Activated CD8-positive, alpha-beta memory T cell treated with anti-CD3 and anti-CD28 coated beads for 1 hour (primary cell): ENCODE measurements around the gene EDNRA.

ENCODE experiments used
- DNase-seq, 2 donors: peaks; one replicate each; pipeline ENCODE4 v3.0.0-alpha.2; 2020; ENCODE audit warnings: low read depth in 1 of 2; ENCODE audit errors: extremely low read depth in 1 of 2

Gene EDNRA

GRCh38 chr4:147538711-147539110, 57.8 kb downstream of the EDNRA start:
- no peak for DNase-seq

GRCh38 chr4:147539959-147540358, 59.1 kb downstream of the EDNRA start:
- DNase-seq = no peak

- DNase-seq = no peak
Measured at GRCh38 chr4:147542229-147542990, 61.5 kb downstream of the EDNRA start.

GRCh38 chr4:147543034-147543433, 62.1 kb downstream of the EDNRA start:
- no peak for DNase-seq

- no peak for DNase-seq
Measured at GRCh38 chr4:147546349-147546748, 65.5 kb downstream of the EDNRA start.

- DNase-seq = no peak
Measured at GRCh38 chr4:147547314-147548056, 66.6 kb downstream of the EDNRA start.

- no peak for DNase-seq
Measured at GRCh38 chr4:147548256-147548655, 67.4 kb downstream of the EDNRA start.

- no peak for DNase-seq
Measured at GRCh38 chr4:147550626-147551246, 69.8 kb downstream of the EDNRA start.

- no peak for DNase-seq
Measured at GRCh38 chr4:147560625-147561024, 79.7 kb downstream of the EDNRA start.

- no peak for DNase-seq
Measured at GRCh38 chr4:147566762-147567161, 85.9 kb downstream of the EDNRA start.

GRCh38 chr4:147567276-147567675, 86.4 kb downstream of the EDNRA start:
- no peak for DNase-seq

GRCh38 chr4:147570616-147571015, 89.7 kb downstream of the EDNRA start:
- DNase-seq = no peak

- DNase-seq = no peak
Measured at GRCh38 chr4:147571036-147571770, 90.3 kb downstream of the EDNRA start.

GRCh38 chr4:147576084-147576483, 95.2 kb downstream of the EDNRA start:
- no peak for DNase-seq

- no peak for DNase-seq
Measured at GRCh38 chr4:147578051-147578476, 97.2 kb downstream of the EDNRA start.

- DNase-seq = no peak
Measured at GRCh38 chr4:147578593-147578992, 97.7 kb downstream of the EDNRA start.

GRCh38 chr4:147580396-147580795, 99.5 kb downstream of the EDNRA start:
- no peak for DNase-seq

- no peak for DNase-seq
Measured at GRCh38 chr4:147581606-147582350, 100.9 kb downstream of the EDNRA start.

- no peak for DNase-seq
Measured at GRCh38 chr4:147582386-147583060, 101.6 kb downstream of the EDNRA start.

GRCh38 chr4:147583876-147584275, 103.0 kb downstream of the EDNRA start:
- DNase-seq = no peak
